Measurements from ENCODE around the gene PIAS4.
"Not testable (repeated sequence)": the region's sequence is repeated elsewhere in the genome, so short reads cannot be mapped to it uniquely, and the experiment has no call there.

PIAS4 gene

DNA sequence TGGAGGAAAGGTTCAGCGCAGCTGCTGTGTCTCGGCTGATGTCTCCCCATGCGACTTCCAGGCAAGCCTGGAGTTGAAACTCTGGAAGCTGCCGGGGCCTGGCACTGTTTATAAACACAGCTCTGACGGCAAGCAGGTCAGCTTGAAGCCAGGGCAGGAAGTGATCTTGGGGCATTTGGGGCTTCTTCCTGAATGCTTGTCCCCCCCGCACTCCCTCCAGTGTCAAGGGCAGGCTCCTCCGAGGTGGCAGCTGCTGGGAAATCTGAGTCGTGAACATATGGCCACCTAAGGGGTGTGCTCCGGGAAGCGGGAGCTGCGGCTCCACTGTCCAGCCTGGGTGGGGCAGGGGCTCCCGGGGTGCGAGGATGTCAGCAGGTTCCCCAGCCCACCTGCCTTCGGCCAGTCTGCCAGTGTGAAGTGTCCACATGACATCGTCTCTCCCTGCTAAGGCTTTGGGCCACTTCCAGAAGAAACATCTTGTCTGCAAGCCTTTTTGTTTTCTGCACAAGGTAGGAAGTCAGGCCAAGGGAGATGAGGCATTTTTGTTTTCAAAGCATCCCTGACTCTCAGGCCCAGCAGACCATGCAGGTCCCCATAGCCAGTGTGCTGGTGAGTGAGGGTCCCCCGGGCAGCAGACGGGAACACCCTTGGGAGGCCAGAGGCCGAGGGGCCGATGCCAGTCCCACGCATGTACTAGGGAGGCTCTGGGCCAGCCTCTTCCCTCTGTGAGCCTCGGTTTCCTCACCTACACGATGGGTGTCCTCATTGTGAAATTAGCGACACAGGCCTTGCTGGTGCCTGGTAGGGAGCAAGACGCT is 2.7 kb downstream of the PIAS4 start:
- no peaks in the 10 kb centered on the region for H3K9me3 Mint-ChIP-seq
- peak overlapping the region; percentile 75 for H3K27ac Mint-ChIP-seq
- H3K4me3 Mint-ChIP-seq, result no peak overlapping the region

DNA sequence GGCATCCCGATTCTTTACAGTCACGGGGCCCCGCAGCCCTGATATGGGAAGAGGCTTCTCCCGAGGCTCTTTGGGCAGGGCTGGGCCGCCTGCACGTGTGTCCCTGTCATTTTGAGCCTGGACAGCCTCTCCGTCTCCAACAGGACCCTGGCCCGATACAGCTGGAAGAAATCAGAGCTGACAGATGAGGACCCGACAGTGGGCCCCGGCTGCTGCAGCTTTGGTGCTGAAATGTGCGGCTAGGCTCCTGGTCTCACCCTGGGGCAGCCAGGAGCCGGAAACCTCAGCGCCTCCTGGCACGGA is 3.2 kb downstream of the PIAS4 start:
- H3K27me3 Mint-ChIP-seq, result no peaks in the 10 kb centered on the region
- H3K4me3 Mint-ChIP-seq, result no peak overlapping the region
- no peak for ATAC-seq
- H3K4me1 Mint-ChIP-seq, result peaks cover 52% of the 10 kb centered on the region
- no peak overlapping the region for H3K27ac Mint-ChIP-seq
- no peaks in the 10 kb centered on the region for H3K9me3 Mint-ChIP-seq
- peaks cover 21% of the 10 kb centered on the region for H3K36me3 Mint-ChIP-seq

More for the DNA sequence above, 2.7 kb downstream of the PIAS4 start:
- Mint-ChIP-seq H3K27me3 (no peaks in the 10 kb centered on the region), H3K36me3 (peaks cover 17% of the 10 kb centered on the region), H3K4me1 (peaks cover 50% of the 10 kb centered on the region)
- no peak for ATAC-seq

DNA sequence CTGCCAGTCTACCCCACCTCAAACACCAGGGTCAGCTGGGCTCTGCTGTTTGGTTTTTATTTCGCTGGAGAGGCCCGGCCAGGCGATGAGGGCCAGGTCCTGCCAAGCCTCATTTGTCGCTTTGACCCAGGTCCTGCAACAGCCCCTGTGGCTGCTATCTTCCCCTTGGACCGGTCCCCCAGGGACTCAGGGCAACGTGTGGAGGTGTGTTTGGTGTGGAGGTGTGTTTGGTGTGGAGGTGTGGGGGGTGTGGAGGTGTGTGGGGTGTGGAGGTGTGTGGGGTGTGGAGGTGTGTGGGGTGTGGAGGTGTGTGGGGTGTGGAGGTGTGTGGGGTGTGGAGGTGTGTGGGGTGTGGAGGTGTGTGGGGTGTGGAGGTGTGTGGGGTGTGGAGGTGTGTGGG is 3.9 kb downstream of the PIAS4 start:
- H3K4me1 Mint-ChIP-seq, result peaks cover 54% of the 10 kb centered on the region
- not testable (repeated sequence) for ATAC-seq, H3K27me3 Mint-ChIP-seq, H3K27ac Mint-ChIP-seq, H3K9me3 Mint-ChIP-seq, H3K4me3 Mint-ChIP-seq
- peaks cover 28% of the 10 kb centered on the region for H3K36me3 Mint-ChIP-seq

DNA sequence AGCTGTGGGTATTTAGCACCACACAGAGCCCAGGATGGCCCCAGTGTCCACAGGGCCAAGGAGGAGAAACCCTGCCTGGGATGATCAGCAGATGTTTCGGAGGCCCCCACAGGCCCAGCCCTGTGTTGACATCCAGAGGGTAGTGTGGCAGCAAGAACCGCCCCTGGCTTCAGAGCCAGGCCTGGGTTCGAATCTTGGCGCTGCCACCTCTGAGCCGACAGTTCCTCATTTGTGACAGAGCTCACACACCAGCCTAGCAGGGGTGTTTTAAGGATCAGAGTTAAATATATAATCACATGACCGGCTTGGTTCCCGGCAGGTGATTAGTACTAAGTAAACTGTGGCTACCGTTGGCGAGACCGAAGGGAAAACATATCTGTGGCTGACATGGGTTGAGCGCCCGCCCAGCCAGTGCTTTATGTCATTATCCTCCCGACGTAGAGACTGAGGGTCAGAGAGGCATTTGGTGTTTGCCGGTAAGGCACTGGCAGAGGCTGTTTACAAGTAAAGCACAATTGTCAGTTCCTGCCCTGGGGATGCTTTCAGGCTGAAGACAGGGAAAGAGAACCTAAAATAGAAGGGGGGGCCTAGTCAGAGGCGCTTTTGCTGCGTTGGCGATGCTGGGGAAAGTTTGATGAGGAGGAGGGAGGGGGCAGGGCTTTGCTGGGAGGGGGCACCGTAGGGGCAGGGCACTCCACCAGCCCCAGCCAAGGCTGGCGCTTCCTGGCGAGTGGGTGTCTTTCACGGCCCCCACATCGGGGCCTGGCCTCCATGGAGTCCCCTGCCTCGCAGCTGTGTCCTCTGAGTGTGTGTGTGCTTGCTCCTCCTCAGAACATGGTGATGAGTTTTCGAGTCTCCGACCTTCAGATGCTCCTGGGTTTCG is 4.8 kb downstream of the PIAS4 start:
- no peak overlapping the region for H3K27ac Mint-ChIP-seq
- H3K9me3 Mint-ChIP-seq, result no peaks in the 10 kb centered on the region
- H3K4me3 Mint-ChIP-seq, result no peak overlapping the region
- H3K4me1 Mint-ChIP-seq, result peaks cover 57% of the 10 kb centered on the region
- H3K36me3 Mint-ChIP-seq, result peaks cover 30% of the 10 kb centered on the region
- ATAC-seq, result no peak
- no peaks in the 10 kb centered on the region for H3K27me3 Mint-ChIP-seq

DNA sequence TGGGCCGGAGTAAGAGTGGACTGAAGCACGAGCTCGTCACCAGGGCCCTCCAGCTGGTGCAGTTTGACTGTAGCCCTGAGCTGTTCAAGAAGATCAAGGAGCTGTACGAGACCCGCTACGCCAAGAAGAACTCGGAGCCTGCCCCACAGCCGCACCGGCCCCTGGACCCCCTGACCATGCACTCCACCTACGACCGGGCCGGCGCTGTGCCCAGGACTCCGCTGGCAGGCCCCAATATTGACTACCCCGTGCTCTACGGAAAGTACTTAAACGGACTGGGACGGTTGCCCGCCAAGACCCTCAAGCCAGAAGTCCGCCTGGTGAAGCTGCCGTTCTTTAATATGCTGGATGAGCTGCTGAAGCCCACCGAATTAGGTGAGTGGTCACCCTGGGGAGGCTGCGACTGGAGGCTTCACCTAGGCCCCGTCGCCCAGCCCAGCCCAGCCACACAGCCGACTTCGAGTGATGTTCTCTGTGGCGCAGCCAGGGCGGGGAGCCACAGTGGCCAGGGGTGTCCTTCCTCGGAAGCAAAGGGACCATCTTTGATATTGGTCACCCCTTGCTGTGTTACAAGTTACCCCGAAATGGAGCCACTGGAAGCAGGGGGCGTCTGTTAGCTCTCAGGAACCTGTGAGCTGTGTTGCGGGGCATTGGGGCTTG is 5.6 kb downstream of the PIAS4 start:
- Mint-ChIP-seq H3K4me3 (no peak overlapping the region), H3K4me1 (peaks cover 57% of the 10 kb centered on the region), H3K27ac (no peak overlapping the region), H3K9me3 (no peaks in the 10 kb centered on the region), H3K36me3 (peaks cover 34% of the 10 kb centered on the region), H3K27me3 (no peaks in the 10 kb centered on the region)
- no peak for ATAC-seq

DNA sequence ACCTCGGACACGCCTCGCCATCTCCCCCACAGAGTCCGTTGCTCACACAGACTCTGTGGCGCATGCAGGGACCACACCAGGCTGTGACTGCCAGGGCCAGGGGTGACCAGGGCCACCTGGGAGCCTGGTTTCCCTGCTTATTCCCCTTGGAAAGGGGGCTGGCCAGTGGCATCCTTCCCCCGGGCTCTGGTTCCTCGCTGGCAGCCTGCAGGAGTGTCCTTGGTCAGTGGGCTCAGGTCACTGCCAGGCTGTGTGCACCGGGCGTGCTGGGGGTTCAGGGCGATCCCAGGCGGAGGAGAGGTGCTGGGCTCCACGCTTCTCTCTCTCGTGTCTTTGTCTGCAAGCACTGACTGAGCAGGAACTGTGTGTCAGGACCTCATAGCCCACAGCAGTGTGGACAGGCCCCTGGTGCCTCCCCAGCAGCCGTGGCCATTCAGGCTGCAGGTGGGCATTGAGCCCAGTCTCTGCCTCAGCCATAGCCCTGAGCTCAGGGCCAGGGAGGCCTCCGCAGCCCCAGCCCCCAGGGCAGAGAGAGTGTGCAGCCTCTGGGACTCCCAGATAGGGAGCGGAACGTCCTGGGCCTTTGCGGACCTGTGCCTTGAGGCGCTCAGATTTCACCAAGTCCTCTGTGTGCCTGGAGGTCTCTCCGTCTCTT is 6.5 kb downstream of the PIAS4 start:
- H3K4me1 Mint-ChIP-seq, result peaks cover 57% of the 10 kb centered on the region
- no peak overlapping the region for H3K4me3 Mint-ChIP-seq
- H3K27me3 Mint-ChIP-seq, result no peaks in the 10 kb centered on the region

DNA sequence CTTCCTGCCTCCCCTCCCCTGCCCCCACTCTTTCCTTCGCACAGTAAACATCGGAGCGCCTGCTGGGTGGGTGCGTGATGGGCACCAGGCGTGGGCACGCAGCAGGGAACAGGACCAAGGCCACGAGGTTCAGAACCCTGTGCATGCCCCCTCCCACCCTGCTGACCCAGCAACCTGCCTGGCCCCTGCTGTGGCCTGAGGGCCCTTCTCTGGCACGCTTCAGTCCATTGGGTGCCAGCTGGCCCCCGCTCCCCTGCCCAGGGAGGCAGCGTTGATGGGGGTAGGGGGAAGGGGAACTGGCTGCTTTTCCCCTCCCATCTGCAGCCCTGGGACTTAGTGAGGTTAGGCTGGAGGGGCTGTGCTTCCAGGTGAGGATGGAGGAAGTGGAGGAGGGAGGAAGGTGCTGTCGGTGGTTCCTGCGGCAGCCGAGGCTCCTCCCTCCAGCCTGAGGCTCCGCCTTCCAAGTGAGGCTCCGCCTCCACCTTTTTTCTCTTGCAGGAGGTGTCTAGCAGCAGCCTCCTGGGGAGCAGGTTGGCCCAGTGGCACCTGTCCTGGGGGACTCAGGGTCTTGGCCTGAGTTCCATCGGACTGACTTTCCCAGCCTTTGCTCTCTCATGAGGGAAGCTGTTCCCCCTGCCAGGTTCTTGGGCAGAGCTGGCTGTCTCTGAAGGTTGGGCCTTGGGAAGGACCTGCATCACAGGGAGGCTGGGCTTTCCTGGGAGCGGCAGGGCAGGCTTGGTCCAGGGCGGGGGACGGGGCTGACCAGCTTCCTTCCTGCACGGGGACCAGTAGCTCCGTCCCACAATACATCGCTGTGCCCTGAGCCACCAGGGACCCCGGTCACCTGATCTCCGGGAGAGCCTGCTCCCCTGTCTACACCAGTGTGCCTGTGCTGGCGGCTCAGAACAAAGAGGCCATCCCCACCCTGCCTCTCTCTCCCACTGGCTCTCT is 7.3 kb downstream of the PIAS4 start:
- Mint-ChIP-seq H3K9me3 (no peaks in the 10 kb centered on the region), H3K4me1 (peaks cover 49% of the 10 kb centered on the region), H3K27me3 (no peaks in the 10 kb centered on the region), H3K36me3 (peaks cover 42% of the 10 kb centered on the region), H3K4me3 (no peak overlapping the region), H3K27ac (no peak overlapping the region)
- no peak for ATAC-seq

More for the DNA sequence above, 6.5 kb downstream of the PIAS4 start:
- Mint-ChIP-seq H3K9me3 (no peaks in the 10 kb centered on the region), H3K27ac (no peak overlapping the region), H3K36me3 (peaks cover 42% of the 10 kb centered on the region)
- ATAC-seq, result no peak

DNA sequence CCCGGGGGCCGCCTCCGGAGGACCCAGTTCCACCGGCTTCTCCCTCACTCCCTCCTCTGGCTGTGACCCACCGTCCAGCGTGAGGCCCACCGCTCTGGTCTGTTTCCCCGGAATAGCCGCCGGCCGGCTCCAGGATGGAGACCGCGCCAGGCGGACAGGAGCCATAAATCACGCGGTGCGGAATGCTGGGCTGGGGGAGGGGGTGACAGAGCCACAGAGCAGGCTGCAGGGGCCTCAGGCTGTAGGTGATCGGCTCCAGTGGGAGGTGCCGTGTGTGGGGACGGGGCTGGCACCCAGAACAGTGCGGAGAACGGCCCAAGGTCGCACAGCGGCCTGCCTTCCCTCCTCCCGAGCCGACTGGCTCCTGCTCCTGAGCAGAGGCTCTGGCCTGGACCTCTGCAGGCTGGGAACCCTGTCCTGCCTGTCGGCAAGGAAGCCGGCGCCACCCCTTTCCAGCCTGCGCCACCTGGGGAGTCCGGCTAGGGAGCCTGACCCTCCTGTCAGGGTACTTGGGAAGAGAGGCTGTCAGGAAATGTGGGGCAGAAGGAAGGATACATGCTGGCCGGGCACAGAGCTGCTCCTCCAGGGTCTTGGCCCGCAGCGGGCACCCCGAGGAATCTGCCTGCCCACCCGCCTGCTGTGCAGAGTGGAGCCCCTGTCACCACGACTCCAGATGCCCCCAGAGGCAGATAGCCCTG is 8.3 kb downstream of the PIAS4 start:
- Mint-ChIP-seq H3K27ac (no peak overlapping the region), H3K36me3 (peaks cover 42% of the 10 kb centered on the region), H3K4me3 (no peak overlapping the region), H3K9me3 (no peaks in the 10 kb centered on the region), H3K4me1 (peaks cover 39% of the 10 kb centered on the region), H3K27me3 (no peaks in the 10 kb centered on the region)
- no peak for ATAC-seq

DNA sequence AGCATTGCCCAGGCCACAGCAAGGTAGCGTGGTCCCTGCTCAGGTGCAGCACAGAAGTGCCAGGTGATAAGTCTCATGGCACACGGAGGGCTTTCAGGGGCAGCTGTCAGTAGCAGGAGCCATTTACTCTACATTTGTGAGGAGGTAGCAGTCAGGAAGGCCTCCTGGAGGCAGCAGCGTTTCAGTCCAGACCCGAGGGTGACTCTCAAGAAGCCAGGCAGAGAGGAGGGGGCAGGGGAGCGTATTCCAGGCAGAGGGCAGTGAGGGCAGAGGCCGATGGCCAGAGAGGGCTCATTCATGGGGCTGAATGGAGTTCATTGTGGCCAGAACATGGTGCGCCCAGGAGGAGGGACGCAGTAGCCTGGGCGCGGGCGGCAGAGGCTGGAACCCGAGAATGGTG is 8.9 kb downstream of the PIAS4 start:
- Mint-ChIP-seq H3K4me1 (peaks cover 33% of the 10 kb centered on the region), H3K27me3 (no peaks in the 10 kb centered on the region), H3K27ac (no peak overlapping the region), H3K4me3 (no peak overlapping the region), H3K9me3 (no peaks in the 10 kb centered on the region), H3K36me3 (peaks cover 36% of the 10 kb centered on the region)
- ATAC-seq, result no peak

DNA sequence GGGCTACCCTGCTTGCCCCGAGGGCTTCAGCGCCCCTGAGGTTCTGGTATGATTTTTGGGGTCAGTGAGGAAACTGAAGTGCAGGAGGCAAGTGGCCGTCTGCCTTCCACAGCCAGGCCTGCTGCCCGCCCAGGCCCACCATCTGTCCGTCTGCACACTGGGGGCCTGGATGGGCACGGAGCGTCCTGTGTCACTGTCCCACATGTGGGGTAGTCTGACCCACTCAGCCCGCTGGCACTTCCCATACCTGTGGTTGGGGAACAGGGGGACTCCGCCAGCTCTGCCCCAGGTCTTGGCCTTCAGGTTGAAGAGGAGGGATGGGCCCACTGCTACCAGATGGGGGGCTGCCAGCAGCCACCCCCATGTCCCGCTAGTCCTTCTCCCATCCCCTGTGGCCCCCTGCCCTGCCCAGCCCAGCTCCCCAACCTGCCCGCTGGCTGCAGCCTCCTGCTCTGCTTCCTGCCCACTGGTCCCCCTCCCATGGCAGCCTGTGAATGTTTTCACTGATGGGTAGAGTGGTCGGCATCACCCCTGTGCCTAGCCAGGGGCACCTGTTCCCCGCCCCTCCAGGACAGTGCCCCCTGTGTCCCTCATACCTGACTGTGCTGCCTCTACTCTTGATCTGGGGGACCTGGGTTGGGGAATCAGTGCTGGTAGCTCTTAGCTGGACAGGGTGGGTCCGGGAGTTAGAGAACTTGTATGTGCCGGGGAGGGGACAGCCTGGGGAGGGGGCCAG is 9.5 kb downstream of the PIAS4 start:
- Mint-ChIP-seq H3K27me3 (no peaks in the 10 kb centered on the region), H3K4me3 (no peak overlapping the region), H3K36me3 (peaks cover 39% of the 10 kb centered on the region), H3K9me3 (peaks cover 1% of the 10 kb centered on the region), H3K27ac (no peak overlapping the region), H3K4me1 (peaks cover 33% of the 10 kb centered on the region)
- ATAC-seq, result no peak

DNA sequence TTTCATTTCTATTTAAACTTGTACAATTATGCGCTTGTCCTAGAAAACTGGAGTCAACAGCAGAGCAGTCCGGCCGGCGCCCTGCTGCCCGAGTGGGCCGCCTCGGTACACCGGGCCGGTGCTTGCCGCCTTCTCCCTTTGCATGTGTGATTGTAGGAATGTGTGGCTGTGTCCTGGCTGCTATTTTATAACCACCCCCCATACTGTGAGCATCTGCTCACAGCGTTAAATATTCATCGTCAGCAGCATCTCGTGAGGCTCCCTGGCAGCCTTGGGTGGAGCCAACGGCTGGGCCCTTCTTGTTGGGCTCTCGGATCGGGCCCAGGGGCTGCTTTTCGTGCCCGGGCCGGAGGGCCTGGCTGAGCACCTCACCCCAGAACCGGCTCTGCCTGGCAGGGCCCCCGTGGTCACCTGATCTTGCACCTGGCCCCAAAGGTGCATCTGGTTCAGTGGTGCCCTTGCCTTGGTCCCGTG is 10.6 kb downstream of the PIAS4 start:
- Mint-ChIP-seq H3K4me1 (peaks cover 22% of the 10 kb centered on the region), H3K4me3 (no peak overlapping the region), H3K36me3 (peaks cover 33% of the 10 kb centered on the region), H3K9me3 (peaks cover 3% of the 10 kb centered on the region), H3K27ac (no peak overlapping the region), H3K27me3 (no peaks in the 10 kb centered on the region)
- no peak for ATAC-seq

DNA sequence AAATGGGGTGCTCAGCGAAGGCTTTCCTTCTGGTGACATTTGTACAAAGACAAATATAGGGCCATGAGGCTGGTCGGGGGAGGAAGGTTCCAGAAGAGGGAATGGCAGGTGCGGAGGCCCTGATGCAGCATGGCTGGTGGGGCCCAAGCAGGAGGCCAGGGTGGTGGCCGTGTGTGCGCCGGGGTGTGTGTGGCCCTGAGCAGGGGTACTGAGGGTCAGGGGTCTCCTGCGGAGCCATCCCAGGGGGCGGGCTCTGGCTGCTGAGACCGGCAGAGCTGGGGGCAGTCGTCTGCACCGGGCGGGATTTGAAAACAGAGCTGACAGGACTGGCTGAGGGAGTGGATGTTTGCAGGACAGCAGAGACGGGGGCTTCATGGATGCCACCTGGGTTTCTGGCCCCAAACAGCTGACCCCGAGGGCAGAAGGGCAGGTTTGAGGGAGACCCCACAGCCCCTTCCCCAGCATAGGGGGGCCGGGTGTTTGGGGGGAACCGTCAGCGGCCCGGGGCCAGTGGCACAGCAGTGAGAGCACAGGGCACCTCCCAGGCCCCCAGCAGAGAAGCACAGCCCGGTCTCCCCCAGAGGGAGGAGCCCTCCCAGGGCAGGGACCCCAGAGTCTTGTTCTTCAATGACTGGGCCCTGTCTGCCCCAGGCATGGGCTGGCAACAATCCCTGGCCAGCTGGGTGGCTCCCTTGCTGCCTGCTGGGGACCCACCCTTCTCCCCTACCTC is 11.4 kb downstream of the PIAS4 start:
- Mint-ChIP-seq H3K4me1 (peaks cover 20% of the 10 kb centered on the region), H3K36me3 (peaks cover 32% of the 10 kb centered on the region), H3K4me3 (no peak overlapping the region), H3K9me3 (peaks cover 3% of the 10 kb centered on the region), H3K27ac (no peak overlapping the region), H3K27me3 (no peaks in the 10 kb centered on the region)
- no peak for ATAC-seq

DNA sequence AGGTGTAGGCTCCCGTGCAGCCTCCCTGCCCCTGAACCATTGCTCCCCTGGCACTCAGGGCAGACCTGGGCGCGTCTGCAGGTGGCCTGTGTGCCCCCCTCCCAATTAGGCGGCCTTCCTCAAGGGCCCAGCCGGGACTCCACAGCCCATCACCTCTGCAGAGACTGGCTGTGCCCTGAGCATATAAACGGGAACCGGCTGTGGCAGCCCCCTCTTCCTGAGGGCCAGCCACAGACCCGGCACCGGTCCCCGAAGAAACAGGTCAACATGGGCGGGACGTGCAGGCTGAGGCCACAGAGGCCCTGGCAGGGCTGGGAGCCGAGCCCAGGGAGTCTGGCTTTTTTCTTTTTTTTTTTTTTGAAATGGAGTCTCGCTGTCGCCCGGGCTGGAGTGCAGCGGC is 12.0 kb downstream of the PIAS4 start:
- Mint-ChIP-seq H3K36me3 (peaks cover 32% of the 10 kb centered on the region), H3K4me1 (peaks cover 20% of the 10 kb centered on the region), H3K9me3 (peaks cover 3% of the 10 kb centered on the region), H3K4me3 (no peak overlapping the region), H3K27me3 (no peaks in the 10 kb centered on the region), H3K27ac (no peak overlapping the region)
- ATAC-seq, result no peak

Data from stimulated activated memory B cell treated with anti-CD40 and anti-IgM and Interleukin-4, amounts not matched to agents 10 μg/mL and 1 μg/mL and 100 μg/mL, for 72 hours (primary cell).